Colon (tissue), 2 donors: ENCODE data around the gene NEDD8.

Experiments used
- FAIRE-seq: peaks from 2 replicates; lab custom pipeline; 2012; peaks lifted over from hg19 to GRCh38; lab: Jason Lieb, UNC
- donor health status: control.
- donor health status: control.

NEDD8 gene

GRCh38 chr14:24232121-24232644 is at the start of gene NEDD8:
Gene NEDD8, minus strand, starts transcription at chr14:24232367. Its CDS starts 100 bp downstream, at chr14:24232267.
- no peak for FAIRE-seq

- no peak for FAIRE-seq
Measured at GRCh38 chr14:24281636-24282035, 49.5 kb upstream of the NEDD8 start.

GRCh38 chr14:24280797-24281460 is 48.8 kb upstream of the NEDD8 start:
- no peak for FAIRE-seq

GRCh38 chr14:24279301-24280186 is 47.4 kb upstream of the NEDD8 start:
- no peak for FAIRE-seq

- FAIRE-seq: no peak
Measured at GRCh38 chr14:24278424-24278823, 46.3 kb upstream of the NEDD8 start.

GRCh38 chr14:24277606-24278321 is 45.6 kb upstream of the NEDD8 start:
- FAIRE-seq: no peak

- no peak for FAIRE-seq
Measured at GRCh38 chr14:24277071-24277470, 44.9 kb upstream of the NEDD8 start.

- FAIRE-seq: no peak
Measured at GRCh38 chr14:24274101-24274543, 42.0 kb upstream of the NEDD8 start.

GRCh38 chr14:24273422-24273998 is 41.3 kb upstream of the NEDD8 start:
- no peak for FAIRE-seq

- FAIRE-seq: no peak
Measured at GRCh38 chr14:24272467-24272866, 40.3 kb upstream of the NEDD8 start.

GRCh38 chr14:24271834-24272263 is 39.7 kb upstream of the NEDD8 start:
- no peak for FAIRE-seq

GRCh38 chr14:24271134-24271833 is 39.1 kb upstream of the NEDD8 start, which contains the start of gene RABGGTA:
Gene RABGGTA, minus strand, starts transcription at chr14:24271597. Its CDS starts 482 bp downstream, at chr14:24271115.
- no peak for FAIRE-seq

- FAIRE-seq: no peak
Measured at GRCh38 chr14:24270537-24271133, 38.5 kb upstream of the NEDD8 start.

GRCh38 chr14:24269910-24270536 is 37.9 kb upstream of the NEDD8 start:
- FAIRE-seq: no peak

- no peak for FAIRE-seq
Measured at GRCh38 chr14:24269368-24269767, 37.2 kb upstream of the NEDD8 start.

GRCh38 chr14:24268225-24268624 is 36.1 kb upstream of the NEDD8 start:
- no peak for FAIRE-seq

GRCh38 chr14:24267516-24267915 is 35.3 kb upstream of the NEDD8 start:
- no peak for FAIRE-seq

- FAIRE-seq: no peak
Measured at GRCh38 chr14:24266344-24267244, 34.4 kb upstream of the NEDD8 start.

- FAIRE-seq: no peak
Measured at GRCh38 chr14:24264298-24264697, 32.1 kb upstream of the NEDD8 start.
